ENCODE measurements around the gene LRRC74A. TPM values are rescaled to one million over a fixed set of nuclear protein-coding genes. Genes with fewer than 3 reads are reported as not detected.

Gene LRRC74A
- total and polyA plus RNA-seq, 2 donors (not counting 3 experiments of a cell fraction or from before 2014, with no cell fraction given), result not detected

- H3K9me1 ChIP-seq (replicated peaks; ENCODE audit: control insufficient read depth, extremely low read depth, insufficient read depth, low read length), result no peaks in the 10 kb centered on the region
- H3K36me3 ChIP-seq (ENCODE audit: control insufficient read depth in 2 of 2, extremely low read depth in 1 of 2, insufficient read depth in 2 of 2, low read length in 2 of 2), result peaks cover 0 to 29% of the 10 kb centered on the region in 2 experiments
- no peak overlapping the region for H3K27ac ChIP-seq (ENCODE audit: insufficient read depth, low read depth, low read length)
- H3K27me3 ChIP-seq (ENCODE audit: control insufficient read depth in 2 of 2, insufficient read depth in 2 of 2, low read length in 2 of 2), result no peaks in the 10 kb centered on the region
- H2AFZ ChIP-seq (ENCODE audit: low read depth, low read length), result no peak overlapping the region
- no TSS peak for BruUV-seq (replicated peaks)
- dilution Hi-C loops (cut with MboI; ENCODE audit: extremely low pct_ligation_motif_present, low sequenced_read_pairs), result no loop called here
- TF ChIP-seq JUN (IDR thresholded peaks at IDR 0.05; ENCODE audit: borderline replicate concordance, insufficient read depth, insufficient read length, low read depth) (no peak), GATA2 (IDR thresholded peaks at IDR 0.05; ENCODE audit: insufficient read depth, insufficient read length, low read depth, low read length) (no peak), MAX (IDR thresholded peaks at IDR 0.05; ENCODE audit: insufficient read depth, insufficient read length) (no peak), MYC (IDR thresholded peaks at IDR 0.05; ENCODE audit: low read depth, low read length) (no peak), POLR2AphosphoS5 (IDR thresholded peaks at IDR 0.05; ENCODE audit: insufficient read depth, low read depth, low read length) (no peak), POLR2A (IDR thresholded peaks at IDR 0.05; ENCODE audit: low read depth, low read length) (no peak)
- TF ChIP-seq, protein P1, sequence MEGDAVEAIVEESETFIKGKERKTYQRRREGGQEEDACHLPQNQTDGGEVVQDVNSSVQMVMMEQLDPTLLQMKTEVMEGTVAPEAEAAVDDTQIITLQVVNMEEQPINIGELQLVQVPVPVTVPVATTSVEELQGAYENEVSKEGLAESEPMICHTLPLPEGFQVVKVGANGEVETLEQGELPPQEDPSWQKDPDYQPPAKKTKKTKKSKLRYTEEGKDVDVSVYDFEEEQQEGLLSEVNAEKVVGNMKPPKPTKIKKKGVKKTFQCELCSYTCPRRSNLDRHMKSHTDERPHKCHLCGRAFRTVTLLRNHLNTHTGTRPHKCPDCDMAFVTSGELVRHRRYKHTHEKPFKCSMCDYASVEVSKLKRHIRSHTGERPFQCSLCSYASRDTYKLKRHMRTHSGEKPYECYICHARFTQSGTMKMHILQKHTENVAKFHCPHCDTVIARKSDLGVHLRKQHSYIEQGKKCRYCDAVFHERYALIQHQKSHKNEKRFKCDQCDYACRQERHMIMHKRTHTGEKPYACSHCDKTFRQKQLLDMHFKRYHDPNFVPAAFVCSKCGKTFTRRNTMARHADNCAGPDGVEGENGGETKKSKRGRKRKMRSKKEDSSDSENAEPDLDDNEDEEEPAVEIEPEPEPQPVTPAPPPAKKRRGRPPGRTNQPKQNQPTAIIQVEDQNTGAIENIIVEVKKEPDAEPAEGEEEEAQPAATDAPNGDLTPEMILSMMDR (IDR thresholded peaks at IDR 0.05; ENCODE audit: extremely low read depth in 1 of 2, insufficient read depth in 1 of 2, low read depth in 1 of 2, low read length in 2 of 2), result peak in 1 of 2 donors; percentile 39
- H3K4me3 ChIP-seq (replicated peaks in 1 of 3; ENCODE audit: insufficient read depth in 1 of 3, low read depth in 1 of 3, low read length in 3 of 3), result no peak overlapping the region
- intact Hi-C loops (cut with micrococcal nuclease), result no loop called here
- H3K9me3 ChIP-seq (replicated peaks; ENCODE audit: control insufficient read depth, insufficient read depth, low read length), result no peaks in the 10 kb centered on the region
- H3K79me2 ChIP-seq (ENCODE audit: control insufficient read depth, insufficient read depth, low read length), result no peaks in the 10 kb centered on the region
- FAIRE-seq (no peak), DNase-seq (ENCODE audit: low read depth, low spot score) (no peak)
- ChIA-PET CTCF (interaction anchor here (1.0 to 15.4 kb wide), 4 partner anchors 8 to 63 kb away, joined by 3 to 557 read pairs (median 10); no protein-coding TSS in a partner anchor), POLR2A (no interaction called here)
- H4K20me1 ChIP-seq (replicated peaks; ENCODE audit: control insufficient read depth, extremely low read depth, insufficient read depth, low read length), result no peaks in the 10 kb centered on the region
- H3K4me1 ChIP-seq (ENCODE audit: control insufficient read depth, extremely low read depth, insufficient read depth, low read length), result peaks cover 20% of the 10 kb centered on the region
- H3K9ac ChIP-seq (replicated peaks; ENCODE audit: extremely low read depth, insufficient read depth, low read length), result no peak overlapping the region
- H3K4me2 ChIP-seq (ENCODE audit: insufficient read depth, low read length), result no peak overlapping the region
These were observed 49.6 kb upstream of the LRRC74A start for GRCh38 chr14:76776428-76777251.

Measured in endothelial cell of umbilical vein (primary cell).